ENCODE measurements around the gene TNNT2.
A peak's percentile ranks its signal among the peaks of the same experiment; 100 is the strongest.

The TNNT2 gene

GRCh38 chr1:201376107-201376463 lies 1.4 kb downstream of the TNNT2 start:
- no peak for DNase-seq

- DNase-seq: no peak
These were observed 2.3 kb downstream of the TNNT2 start for GRCh38 chr1:201375169-201375568.

DNA sequence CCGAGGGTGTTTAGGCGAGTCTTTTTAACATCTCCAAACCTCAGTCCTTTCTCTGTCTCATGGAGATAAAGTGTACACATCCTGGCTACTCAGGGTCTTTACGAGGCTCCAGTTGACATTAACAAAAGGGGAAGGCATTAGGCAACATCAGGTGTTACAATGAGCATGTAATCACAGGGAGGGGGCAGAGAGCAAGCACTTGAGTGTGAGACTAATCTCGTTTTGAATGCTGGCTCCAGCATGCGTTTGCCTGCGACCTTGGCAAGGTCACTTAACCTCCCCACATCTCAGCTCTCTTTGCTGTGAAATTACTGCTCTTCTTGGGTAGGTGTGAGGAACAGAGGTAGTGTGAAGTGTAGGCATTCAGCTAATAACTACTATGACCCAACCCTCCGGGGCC lies 3.1 kb downstream of the TNNT2 start:
- DNase-seq: no peak

DNA sequence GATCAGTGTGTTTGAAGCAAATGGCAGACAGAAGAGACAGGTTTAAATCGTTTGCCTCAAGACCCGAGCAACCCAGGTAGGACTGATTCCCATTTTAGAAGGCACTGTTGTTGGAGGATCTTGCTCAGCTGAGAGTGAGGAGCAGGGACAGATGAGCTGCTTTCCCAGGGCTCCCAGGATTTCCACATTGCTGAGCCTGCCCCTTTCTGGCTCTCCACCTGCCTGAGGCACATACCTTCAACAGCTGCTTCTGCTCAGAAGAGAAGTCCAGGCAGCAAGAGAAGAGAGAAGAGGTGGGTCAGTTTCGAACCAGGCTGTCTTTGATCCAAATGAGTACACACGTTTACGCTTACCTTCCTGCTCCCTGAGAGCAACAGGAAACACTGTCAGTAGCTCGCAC lies 5.7 kb downstream of the TNNT2 start:
- DNase-seq: no peak

DNA sequence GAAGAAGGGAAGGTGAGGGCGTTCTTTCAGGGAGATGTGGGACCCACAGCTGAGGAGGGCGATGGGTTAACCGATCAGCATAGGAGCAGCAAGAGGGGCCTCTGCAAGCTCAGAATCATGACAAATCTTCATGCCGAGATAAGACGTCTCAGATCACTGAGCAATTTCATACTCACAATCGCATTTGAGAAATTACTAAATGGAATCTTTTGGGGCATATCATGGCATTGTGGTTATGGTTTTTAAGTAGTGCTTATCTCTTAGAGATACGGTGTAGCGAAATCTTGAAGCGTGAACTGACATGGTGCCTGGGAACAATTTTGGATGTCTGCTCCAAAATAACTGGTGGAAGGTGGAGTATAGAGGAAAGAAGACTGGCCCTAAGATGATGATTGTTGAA lies 6.2 kb downstream of the TNNT2 start:
- DNase-seq: no peak

DNA sequence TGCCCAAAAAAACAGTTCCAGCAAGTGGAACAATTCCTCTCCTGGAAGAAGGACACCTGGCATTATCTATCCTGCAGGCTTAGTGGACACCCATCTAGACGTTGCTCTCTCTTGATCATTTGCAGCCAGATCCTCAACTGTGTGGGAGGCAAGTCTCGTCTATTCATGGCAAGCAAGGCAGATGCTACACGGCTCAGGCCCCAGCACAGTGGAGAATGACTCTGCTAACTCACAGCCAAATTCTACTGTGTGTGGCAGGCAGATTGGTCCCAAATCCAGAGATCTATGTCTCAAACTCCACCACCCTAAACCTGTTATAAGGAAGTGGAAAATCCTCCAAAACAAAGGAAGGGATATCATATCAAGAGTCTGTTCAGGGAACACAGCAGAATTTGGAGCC lies 7.0 kb downstream of the TNNT2 start:
- DNase-seq: no peak

- DNase-seq: peak; percentile 40
These were observed 8.3 kb downstream of the TNNT2 start for GRCh38 chr1:201369209-201369608.

GRCh38 chr1:201366696-201367095 lies 10.8 kb downstream of the TNNT2 start:
- no peak for DNase-seq

DNA sequence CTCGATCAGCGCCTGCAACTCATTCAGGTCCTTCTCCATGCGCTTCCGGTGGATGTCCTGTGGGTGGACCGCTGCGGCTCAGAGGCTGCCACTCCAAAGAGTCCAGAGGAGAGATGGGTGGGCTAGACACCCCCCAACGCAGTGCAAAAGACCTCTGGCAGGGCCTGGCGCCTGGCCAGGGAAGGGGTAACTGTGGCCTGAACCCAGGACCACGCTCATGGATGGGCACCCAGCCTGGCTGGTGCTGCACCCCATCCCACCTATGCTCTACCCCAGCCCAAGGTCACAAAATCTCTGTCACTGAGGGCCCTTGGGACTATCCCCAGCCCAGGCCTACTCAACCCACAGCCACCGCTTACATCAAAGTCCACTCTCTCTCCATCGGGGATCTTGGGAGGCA lies 12.2 kb downstream of the TNNT2 start:
- DNase-seq: no peak

DNA sequence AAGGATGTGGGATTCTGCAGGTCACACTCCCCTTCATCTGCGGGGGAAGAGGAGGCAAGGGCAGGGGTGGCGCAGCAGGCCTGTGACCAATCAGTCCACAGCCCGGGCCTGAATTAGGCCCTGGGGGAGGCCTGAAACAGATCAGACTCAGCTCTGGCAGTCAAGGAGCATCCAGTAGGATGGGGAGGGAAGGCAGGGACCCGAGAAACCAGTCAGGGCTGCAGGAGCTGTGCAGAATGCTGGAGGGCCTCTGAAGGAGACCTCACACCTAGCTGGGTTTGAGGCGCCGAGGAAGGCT lies 12.7 kb downstream of the TNNT2 start:
- no peak for DNase-seq

GRCh38 chr1:201363467-201363866 lies 14.0 kb downstream of the TNNT2 start:
- peak; percentile 25 for DNase-seq

GRCh38 chr1:201362906-201363305 lies 14.6 kb downstream of the TNNT2 start:
- DNase-seq: peak; percentile 2

DNA sequence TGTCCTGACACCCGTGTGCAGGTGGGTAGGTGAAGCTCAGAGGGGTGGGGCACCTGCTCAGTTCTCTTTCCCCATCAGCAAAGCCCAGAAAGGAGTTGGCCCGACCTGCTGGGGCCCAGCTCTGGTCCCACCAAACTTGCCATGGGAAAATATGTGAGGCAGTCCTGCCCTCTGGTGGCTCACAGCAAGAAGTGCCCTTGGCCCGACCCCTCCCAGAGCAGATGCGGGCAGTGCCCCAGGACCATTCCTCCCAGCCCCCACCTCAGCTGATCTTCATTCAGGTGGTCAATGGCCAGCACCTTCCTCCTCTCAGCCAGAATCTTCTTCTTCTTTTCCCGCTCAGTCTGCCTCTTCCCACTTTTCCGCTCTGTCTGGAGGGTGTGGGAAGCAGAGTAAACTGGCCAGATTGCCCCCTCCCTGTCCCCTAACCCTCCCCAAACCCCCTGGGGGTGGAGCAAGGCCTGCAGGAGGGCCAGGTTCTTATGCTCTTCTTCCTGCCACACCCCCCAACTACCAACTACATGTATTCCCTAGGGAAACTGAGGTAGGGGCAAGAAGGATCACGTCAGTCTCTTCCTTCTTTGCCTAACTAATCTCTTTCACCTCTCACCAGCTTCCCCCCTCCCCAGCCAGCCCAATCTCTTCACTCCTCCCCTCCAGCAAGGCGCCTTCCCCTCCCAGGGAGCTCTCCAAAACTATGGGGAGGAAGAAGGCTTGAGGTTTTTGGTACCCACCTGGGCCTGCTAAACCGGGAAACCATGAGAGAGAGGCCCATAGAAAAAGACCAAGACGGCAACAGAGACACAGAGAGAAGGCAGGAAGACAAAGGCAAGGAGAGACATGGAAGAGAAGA lies 15.6 kb downstream of the TNNT2 start:
- peak; percentile 40 for DNase-seq

DNA sequence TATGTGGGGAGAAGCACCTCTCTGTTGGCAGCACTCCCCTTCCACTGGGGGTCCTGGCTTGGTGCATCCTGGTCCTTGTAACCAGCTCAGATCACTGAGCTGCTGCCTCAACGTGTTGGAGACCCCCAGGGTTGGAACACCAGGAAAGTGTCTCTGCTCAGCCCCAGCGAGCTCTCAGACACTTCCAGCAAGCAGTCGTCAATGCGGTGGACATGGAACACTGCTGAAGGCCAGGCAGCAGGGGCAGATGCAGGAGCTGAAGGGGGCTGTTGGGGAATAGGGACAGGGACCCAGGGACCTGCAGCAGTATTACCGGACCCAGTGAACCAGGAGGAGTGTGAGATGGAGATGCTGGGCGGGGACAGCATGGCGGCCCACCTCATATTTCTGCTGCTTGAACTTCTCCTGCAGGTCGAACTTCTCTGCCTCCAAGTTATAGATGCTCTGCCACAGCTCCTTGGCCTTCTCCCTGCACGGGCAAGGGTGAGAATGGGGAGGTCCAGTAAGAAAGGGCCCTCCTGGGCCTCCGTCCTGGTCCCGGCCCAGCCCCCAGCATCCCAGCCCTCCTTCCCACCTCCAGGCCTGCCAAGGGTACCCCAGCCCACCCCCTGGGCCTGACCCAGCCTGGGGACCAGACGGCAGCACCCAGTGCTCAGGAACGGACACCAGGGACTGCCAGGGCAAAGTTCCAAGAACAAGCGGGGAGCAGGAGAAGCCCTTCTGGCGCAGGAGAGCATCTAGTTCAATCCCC lies 16.4 kb downstream of the TNNT2 start:
- DNase-seq: peak; percentile 8

GRCh38 chr1:201360486-201360885 lies 17.0 kb downstream of the TNNT2 start:
- DNase-seq: peak; percentile 12

- DNase-seq: peak; percentile 3
These were observed 17.6 kb downstream of the TNNT2 start for GRCh38 chr1:201359873-201360210.

GRCh38 chr1:201359031-201359872 lies 18.2 kb downstream of the TNNT2 start:
- peak; percentile 4 for DNase-seq

GRCh38 chr1:201358596-201358995 lies 18.9 kb downstream of the TNNT2 start:
- DNase-seq: peak; percentile 15

DNA sequence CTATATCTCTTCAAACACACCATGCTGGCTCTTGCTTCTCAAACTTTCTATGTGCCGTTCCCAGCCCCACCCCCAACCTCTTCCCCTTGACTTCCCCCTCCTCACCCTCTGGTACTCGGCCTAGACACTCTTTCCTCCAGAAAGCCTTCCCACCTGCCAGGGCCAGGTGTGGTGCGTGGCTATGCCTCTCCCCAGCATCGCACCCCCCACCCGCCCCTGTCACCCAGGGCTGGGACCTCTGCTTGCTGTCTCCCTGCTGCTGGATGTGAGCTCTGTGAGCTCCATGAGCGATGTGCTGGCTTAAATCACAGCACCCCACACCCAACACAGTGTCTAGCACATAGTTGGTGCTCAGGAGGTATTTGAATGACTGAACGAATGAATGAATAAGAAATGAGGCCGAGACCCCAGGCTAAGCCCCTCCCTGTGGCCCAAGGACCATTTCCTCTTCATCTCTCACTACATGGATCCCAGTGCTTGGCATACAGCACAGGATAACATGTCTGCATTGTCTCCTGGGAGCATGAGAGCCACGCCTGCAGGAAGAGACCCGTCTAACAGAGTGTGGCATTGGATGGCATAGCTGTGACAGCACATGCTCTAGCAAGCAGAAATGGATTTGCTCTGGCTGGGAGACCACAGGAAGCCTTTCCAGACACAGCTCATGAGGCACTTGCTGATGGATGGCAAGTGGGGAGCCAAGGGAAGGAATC lies 19.7 kb downstream of the TNNT2 start:
- peak; percentile 10 for DNase-seq

DNA sequence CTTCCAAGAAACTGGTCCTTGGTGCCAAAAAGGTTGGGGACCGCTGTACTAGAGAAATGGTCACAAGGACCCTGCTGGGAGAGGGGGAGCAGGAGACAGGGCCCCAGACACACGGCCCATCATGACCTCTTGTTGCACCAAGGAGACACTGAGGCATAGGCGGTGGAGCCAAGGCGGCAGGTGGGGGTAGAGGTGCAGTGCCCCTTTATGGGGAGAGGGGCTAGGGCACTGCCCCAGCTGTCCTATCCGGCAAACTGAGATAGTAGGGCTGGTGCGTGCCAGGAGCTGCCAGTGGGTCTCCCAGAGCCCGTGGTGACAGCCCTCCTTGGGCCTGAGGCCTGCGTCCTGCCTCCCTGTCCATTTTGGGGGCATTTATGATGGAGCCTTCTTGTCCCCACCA lies 20.3 kb downstream of the TNNT2 start:
- DNase-seq: peak; percentile 11

DNA sequence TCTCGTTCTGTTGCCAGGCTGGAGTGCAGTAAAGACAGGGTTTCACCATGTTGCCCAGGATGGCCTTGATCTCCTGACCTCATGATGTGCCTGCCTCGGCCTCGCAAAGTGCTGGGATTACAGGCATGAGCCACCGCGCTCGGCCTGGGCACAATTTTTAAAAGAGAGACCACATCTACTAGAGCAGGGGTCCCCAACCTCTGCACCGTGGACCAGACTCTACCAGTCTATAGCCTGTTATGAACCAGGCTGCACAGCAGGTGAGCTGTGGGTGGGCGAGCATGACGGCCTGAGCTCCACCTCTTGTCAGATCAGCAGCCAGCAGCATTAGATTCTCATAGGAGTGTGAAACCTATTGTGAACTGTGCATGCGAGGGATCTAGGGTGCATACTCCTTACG lies 20.8 kb downstream of the TNNT2 start:
- DNase-seq: peak; percentile 7

DNA sequence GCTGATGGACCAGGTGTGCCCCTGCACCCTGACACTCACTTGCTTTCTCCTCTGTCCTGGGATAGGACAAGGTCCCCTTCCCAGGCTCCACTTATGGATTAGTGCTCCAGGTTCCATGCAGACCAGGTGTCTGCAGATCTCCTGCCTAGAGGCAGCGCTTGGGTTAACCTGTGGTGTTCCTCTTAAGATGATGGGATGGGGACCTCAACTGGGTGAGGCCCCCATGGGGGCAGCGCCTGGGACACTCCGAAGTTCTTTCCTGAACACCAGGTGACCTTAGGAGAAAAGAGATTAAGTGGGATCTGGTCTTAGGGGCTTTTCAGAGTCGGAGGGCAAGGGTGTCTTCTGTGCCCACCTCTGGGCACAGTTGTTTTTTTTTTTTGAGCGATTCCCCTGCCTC lies 21.2 kb downstream of the TNNT2 start:
- peak; percentile 6 for DNase-seq

- peak; percentile 2 for DNase-seq
These were observed 22.0 kb downstream of the TNNT2 start for GRCh38 chr1:201355471-201355870.
